ENCODE results near the gene MCCC2.
"Not testable (repeated sequence)": the region's sequence is repeated elsewhere in the genome, so short reads cannot be mapped to it uniquely, and the experiment has no call there.

MCCC2 gene

DNA sequence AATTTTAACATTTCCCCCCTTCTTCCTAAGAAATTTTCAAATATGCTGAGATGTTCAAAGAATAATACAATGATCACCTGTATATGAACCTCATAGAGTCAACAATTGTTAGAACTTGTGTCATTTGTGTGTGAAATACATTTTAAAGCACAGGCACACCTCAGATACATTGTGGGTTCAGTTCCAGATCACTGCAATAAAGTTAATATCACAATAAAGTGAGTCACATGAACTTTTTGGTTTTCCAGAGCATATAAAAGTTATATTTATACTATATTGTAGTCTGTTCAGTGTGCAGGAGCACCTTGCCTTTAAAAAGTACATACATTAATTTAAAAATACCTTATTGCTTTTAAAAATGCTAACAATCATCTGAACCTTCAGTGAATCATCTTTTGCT, 50.0 kb downstream of the MCCC2 start:
- Histone ChIP-seq H3K36me3 (ENCODE audit: control insufficient read depth, low read depth, low read length) (peaks cover 4% of the 10 kb centered on the region), H3K27ac (ENCODE audit: low read length) (no peak overlapping the region)

DNA sequence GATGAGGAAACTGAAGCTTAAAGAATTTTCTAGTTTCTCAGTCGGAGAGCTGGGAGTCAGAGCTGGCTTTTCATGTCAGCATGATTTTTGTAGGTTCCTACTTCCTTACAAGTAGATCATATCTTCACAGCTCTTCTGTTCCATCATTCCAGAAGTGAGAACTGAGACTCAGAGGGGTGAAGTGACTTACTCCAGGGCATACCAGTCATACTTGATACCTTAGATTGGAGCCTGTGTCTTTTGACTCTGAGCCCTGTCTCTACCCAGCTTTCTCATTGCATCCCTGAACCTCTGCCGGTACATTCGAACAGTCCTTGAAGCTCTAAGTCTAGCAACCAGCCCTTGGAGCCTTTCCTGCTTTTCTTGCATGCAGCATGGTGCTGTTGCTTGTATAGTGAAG, 53.3 kb downstream of the MCCC2 start:
- no peaks in the 10 kb centered on the region for H3K27me3 ChIP-seq (ENCODE audit: control insufficient read depth, insufficient read depth, low read length)
- H3K9me3 ChIP-seq (ENCODE audit: control insufficient read depth, low read depth, low read length) = no peaks in the 10 kb centered on the region
- no peaks in the 10 kb centered on the region for H3K4me1 ChIP-seq (ENCODE audit: control insufficient read depth, low read depth, low read length)
- H3K36me3 ChIP-seq (ENCODE audit: control insufficient read depth, low read depth, low read length) = peaks cover 4% of the 10 kb centered on the region
- no peak overlapping the region for H3K9ac ChIP-seq (ENCODE audit: low read length)
- no peak overlapping the region for H3K4me3 ChIP-seq (ENCODE audit: low read length)
- no peak overlapping the region for H3K27ac ChIP-seq (ENCODE audit: low read length)

More for the DNA sequence above, 50.0 kb downstream of the MCCC2 start:
- Histone ChIP-seq H3K4me3 (ENCODE audit: low read length) (no peak overlapping the region), H3K9ac (ENCODE audit: low read length) (no peak overlapping the region), H3K27me3 (ENCODE audit: control insufficient read depth, insufficient read depth, low read length) (no peaks in the 10 kb centered on the region), H3K4me1 (ENCODE audit: control insufficient read depth, low read depth, low read length) (no peaks in the 10 kb centered on the region), H3K9me3 (ENCODE audit: control insufficient read depth, low read depth, low read length) (no peaks in the 10 kb centered on the region)

DNA sequence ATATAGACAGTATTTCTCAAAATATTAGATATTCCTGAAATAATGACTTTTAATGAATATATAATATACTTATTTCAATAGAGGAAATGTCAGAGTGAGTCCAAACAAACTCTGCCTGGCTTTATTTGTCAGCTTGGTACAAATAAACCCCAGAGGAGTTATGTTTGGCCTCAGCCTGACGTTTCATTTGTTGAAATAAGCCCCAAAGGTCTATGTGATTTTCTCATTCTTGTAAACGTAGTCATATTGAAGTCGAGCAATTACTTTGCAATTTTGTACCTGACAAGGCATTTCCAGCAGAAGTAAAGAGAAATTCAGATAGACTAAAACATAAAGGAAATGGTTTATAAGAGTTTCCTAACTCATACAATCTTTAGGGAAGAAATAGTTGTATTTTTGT, 57.9 kb downstream of the MCCC2 start:
- H3K9ac ChIP-seq (ENCODE audit: low read length) = no peak overlapping the region
- no peaks in the 10 kb centered on the region for H3K4me1 ChIP-seq (ENCODE audit: control insufficient read depth, low read depth, low read length)
- H3K36me3 ChIP-seq (ENCODE audit: control insufficient read depth, low read depth, low read length) = peaks cover 6% of the 10 kb centered on the region
- H3K4me3 ChIP-seq (ENCODE audit: low read length) = no peak overlapping the region
- H3K27ac ChIP-seq (ENCODE audit: low read length) = no peak overlapping the region
- H3K27me3 ChIP-seq (ENCODE audit: control insufficient read depth, insufficient read depth, low read length) = no peaks in the 10 kb centered on the region
- H3K9me3 ChIP-seq (ENCODE audit: control insufficient read depth, low read depth, low read length) = no peaks in the 10 kb centered on the region

DNA sequence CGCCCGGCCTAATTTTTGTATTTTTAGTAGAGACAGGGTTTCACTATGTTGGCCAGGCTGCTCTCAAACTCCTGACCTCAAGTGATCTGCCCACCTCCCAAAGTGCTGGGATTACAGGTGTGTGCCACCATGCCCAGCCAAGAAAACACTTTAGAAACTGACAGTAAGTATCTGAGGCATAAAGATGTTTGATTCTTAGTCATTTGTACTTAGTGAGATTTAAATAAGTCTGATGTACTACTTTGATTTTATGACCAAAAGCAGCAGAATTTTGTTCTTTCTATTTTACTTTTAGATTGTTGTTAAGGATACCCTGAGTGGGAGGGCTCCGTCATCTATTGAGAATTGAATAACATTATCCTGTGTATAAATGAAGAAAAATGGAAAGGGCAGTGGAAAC, 63.8 kb downstream of the MCCC2 start:
- H3K27me3 ChIP-seq (ENCODE audit: control insufficient read depth, insufficient read depth, low read length); H3K4me1 ChIP-seq (ENCODE audit: control insufficient read depth, low read depth, low read length); H3K9me3 ChIP-seq (ENCODE audit: control insufficient read depth, low read depth, low read length); H3K36me3 ChIP-seq (ENCODE audit: control insufficient read depth, low read depth, low read length); H3K27ac ChIP-seq (ENCODE audit: low read length); H3K9ac ChIP-seq (ENCODE audit: low read length); H3K4me3 ChIP-seq (ENCODE audit: low read length): not testable (repeated sequence)

DNA sequence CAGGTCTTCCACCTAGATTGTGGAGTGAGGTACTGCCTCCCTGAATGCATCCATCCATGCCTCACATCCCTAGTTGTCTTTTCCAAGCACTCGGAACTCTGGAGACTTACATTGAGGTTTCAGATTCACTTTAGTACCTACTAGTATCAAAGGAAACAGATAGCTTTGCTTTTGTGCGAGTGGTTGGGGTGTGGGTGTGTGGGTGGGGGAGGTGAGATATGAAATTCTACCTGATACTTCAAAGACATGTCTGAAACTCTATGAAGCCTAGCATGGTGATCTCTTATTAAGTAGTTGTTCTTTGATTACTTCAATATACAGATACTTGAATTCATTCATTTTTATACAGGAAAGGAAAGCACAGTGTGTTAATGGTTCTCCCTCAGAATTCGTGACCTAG, 64.4 kb downstream of the MCCC2 start:
- no peak overlapping the region for H3K9ac ChIP-seq (ENCODE audit: low read length)
- no peak overlapping the region for H3K27ac ChIP-seq (ENCODE audit: low read length)
- peaks cover 3% of the 10 kb centered on the region for H3K36me3 ChIP-seq (ENCODE audit: control insufficient read depth, low read depth, low read length)
- H3K4me1 ChIP-seq (ENCODE audit: control insufficient read depth, low read depth, low read length) = no peaks in the 10 kb centered on the region
- no peaks in the 10 kb centered on the region for H3K27me3 ChIP-seq (ENCODE audit: control insufficient read depth, insufficient read depth, low read length)
- H3K9me3 ChIP-seq (ENCODE audit: control insufficient read depth, low read depth, low read length) = no peaks in the 10 kb centered on the region
- no peak overlapping the region for H3K4me3 ChIP-seq (ENCODE audit: low read length)

DNA sequence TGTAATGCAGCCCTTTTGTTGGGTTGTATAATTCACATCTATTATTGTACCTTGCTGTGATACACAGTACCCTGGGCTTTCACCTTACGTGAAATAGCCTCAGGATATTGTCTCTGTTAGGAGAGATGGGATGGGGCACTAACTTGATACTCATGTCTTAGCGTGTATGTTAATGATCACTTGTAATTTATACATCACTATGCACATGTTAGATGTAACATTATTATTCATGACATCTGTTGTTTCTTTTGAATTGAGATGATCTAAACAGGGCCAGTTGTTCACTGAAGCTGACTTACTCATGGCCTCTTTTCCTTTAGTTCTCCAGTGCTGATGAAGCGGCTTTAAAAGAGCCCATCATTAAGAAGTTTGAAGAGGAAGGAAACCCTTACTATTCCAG, 65.2 kb downstream of the MCCC2 start:
- Histone ChIP-seq H3K36me3 (ENCODE audit: control insufficient read depth, low read depth, low read length) (peaks cover 3% of the 10 kb centered on the region), H3K9me3 (ENCODE audit: control insufficient read depth, low read depth, low read length) (no peaks in the 10 kb centered on the region), H3K4me1 (ENCODE audit: control insufficient read depth, low read depth, low read length) (no peaks in the 10 kb centered on the region), H3K9ac (ENCODE audit: low read length) (no peak overlapping the region), H3K27me3 (ENCODE audit: control insufficient read depth, insufficient read depth, low read length) (no peaks in the 10 kb centered on the region), H3K4me3 (ENCODE audit: low read length) (no peak overlapping the region), H3K27ac (ENCODE audit: low read length) (no peak overlapping the region)

DNA sequence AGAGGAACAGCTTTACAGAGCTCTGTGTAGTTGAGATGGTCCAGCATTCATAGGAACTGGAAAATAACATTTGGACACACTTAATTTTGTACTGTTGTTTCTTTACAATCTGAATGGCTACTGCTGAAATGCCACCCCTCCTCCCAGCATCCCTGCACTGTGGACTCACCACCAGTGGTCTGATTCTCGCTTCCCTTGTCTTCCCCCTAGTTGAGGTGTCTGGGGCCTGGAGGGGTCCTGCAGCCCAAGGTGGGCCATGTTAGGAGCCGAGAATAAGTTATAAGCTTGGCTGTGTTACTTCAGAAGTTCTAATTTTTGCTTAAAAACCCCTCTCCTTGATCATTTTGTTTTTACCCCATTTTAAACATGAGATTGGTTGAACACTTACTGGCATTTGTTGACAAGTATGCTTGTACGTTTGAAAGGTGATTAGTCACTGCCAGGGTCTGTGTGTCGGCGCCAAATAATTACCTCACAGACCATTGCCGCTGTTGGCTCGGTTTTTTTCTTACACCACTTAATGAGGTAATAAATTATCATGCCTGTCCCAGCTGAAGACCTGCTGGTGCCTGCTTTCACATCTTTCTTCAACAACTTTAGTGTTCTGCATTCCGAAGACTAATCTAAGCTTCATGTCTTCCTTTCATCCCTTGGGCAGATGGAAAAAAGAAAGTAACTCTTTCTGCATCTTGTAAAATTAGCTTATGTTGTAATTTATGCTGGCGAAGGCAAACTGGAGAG, 65.8 kb downstream of the MCCC2 start:
- no peaks in the 10 kb centered on the region for H3K27me3 ChIP-seq (ENCODE audit: control insufficient read depth, insufficient read depth, low read length)
- H3K36me3 ChIP-seq (ENCODE audit: control insufficient read depth, low read depth, low read length) = peaks cover 3% of the 10 kb centered on the region
- H3K9me3 ChIP-seq (ENCODE audit: control insufficient read depth, low read depth, low read length) = no peaks in the 10 kb centered on the region
- no peaks in the 10 kb centered on the region for H3K4me1 ChIP-seq (ENCODE audit: control insufficient read depth, low read depth, low read length)
- no peak overlapping the region for H3K9ac ChIP-seq (ENCODE audit: low read length)
- no peak overlapping the region for H3K4me3 ChIP-seq (ENCODE audit: low read length)
- no peak overlapping the region for H3K27ac ChIP-seq (ENCODE audit: low read length)

DNA sequence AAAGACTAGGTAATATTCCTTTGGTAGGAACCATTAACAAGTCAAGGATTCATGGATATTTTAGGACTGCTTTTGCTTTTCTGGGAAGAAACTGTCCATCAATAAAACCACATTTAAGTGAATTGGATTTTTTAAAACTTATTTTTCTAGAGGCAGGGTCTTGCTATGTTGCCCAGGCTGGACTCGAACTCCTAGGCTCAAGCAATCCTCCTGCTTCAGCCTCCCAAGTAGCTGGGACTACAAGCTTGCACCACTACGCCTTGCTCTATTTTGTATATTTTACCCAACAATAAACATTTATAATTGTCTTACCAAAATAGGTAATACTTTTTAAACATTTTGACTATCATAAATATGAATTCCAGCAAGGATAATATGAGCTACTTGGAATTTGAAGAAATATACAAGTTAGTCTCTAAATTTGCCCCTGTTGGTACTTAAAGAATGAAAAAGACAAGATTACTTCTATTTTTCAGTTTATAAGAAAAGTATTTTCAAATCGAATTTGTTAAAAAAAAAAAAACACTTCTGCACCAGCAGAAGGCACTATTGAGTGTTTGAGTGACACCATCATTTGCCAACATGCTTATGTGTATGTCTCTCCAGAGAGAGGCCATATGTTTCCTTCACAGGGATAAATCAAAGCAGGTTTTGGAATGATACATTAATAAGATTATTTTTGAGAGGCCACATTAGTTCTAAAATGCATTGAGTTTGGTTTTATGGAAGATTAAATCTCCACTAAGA, 71.9 kb downstream of the MCCC2 start:
- no peak overlapping the region for H3K4me3 ChIP-seq (ENCODE audit: low read length)
- H3K9me3 ChIP-seq (ENCODE audit: control insufficient read depth, low read depth, low read length) = no peaks in the 10 kb centered on the region
- H3K27ac ChIP-seq (ENCODE audit: low read length) = no peak overlapping the region
- H3K27me3 ChIP-seq (ENCODE audit: control insufficient read depth, insufficient read depth, low read length) = no peaks in the 10 kb centered on the region
- no peaks in the 10 kb centered on the region for H3K4me1 ChIP-seq (ENCODE audit: control insufficient read depth, low read depth, low read length)
- no peak overlapping the region for H3K9ac ChIP-seq (ENCODE audit: low read length)
- no peaks in the 10 kb centered on the region for H3K36me3 ChIP-seq (ENCODE audit: control insufficient read depth, low read depth, low read length)

DNA sequence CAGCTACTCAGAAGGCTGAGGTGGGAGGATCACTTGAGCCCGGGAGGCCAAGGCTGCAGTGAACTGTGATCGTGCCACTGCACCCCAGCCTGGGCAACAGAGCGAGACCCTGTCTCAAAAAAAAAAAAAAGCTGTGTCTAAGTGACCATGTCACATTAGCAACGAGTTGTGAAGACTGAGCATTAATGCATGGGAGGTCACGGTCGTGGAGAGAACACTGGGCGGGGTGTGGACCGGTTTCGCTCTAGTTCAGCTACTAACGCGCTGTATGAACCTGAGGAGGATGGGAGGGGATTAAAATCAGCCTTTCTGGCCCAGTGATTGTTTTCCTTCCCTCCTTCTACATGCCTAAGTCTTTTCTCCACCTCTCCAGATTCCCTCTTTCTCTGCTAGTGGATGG, 75.2 kb downstream of the MCCC2 start:
- no peak overlapping the region for H3K9ac ChIP-seq (ENCODE audit: low read length)
- H3K36me3 ChIP-seq (ENCODE audit: control insufficient read depth, low read depth, low read length) = no peaks in the 10 kb centered on the region
- H3K4me1 ChIP-seq (ENCODE audit: control insufficient read depth, low read depth, low read length) = no peaks in the 10 kb centered on the region
- H3K27ac ChIP-seq (ENCODE audit: low read length) = no peak overlapping the region
- no peak overlapping the region for H3K4me3 ChIP-seq (ENCODE audit: low read length)
- H3K9me3 ChIP-seq (ENCODE audit: control insufficient read depth, low read depth, low read length) = no peaks in the 10 kb centered on the region
- no peaks in the 10 kb centered on the region for H3K27me3 ChIP-seq (ENCODE audit: control insufficient read depth, insufficient read depth, low read length)

DNA sequence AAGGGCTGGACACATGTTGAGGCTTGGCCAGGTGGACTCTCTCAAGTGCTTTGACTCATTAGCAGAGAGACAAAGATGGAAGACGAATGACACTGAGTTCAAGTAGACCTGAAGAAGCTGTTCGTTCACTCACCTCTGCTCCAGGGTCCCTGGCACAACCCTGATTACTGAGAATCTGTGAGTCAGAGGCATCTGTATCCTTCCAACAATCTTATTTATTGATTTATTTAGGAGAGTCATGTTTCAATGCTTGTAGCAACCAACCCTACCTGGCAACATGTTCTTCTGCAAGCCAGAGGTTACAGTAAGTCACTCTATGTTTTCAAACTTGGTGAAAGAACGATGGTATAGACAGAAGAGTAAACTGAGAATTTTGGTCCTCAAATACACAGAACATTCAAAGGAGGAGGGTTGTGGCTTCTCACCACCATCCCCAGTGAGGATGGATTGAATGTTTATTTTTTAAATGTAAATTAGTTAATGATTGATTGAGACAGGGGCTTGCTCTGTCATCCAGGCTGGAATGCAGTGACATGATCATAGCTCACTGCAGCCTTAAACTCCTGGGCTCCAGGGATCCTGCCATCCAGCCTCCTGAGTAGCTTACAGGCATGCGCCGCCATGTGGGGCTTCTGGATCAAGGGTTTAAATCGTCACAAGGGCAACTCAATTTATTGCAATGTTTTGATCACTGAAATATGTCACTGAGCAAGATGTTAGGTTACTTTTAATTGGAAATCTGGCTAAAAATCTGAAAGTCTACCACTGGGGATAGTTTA, 76.2 kb downstream of the MCCC2 start:
- no peak overlapping the region for H3K4me3 ChIP-seq (ENCODE audit: low read length)

DNA sequence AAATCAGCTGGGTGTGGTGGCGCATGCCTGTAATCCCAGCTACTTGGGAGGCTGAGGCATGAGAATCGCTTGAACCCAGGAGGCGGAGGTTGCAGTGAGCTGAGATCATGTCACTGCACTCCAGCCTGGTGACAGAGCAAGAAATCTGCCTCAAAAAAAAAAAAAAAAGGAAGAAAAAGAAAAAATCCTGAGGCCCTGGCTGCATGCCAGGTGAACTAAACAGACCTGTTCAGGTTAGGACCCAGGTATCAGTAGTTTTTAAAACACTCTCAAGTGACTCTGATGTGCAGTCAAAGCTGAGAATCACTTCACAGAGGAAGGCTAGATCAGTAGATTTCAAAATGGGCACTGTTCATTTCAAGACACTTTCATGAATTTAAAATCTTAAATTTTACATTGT, 77.5 kb downstream of the MCCC2 start:
- H3K4me1 ChIP-seq (ENCODE audit: control insufficient read depth, low read depth, low read length); H3K9me3 ChIP-seq (ENCODE audit: control insufficient read depth, low read depth, low read length); H3K27me3 ChIP-seq (ENCODE audit: control insufficient read depth, insufficient read depth, low read length); H3K36me3 ChIP-seq (ENCODE audit: control insufficient read depth, low read depth, low read length); H3K9ac ChIP-seq (ENCODE audit: low read length); H3K27ac ChIP-seq (ENCODE audit: low read length); H3K4me3 ChIP-seq (ENCODE audit: low read length): not testable (repeated sequence)

More for the DNA sequence above, 76.2 kb downstream of the MCCC2 start:
- H3K4me1 ChIP-seq (ENCODE audit: control insufficient read depth, low read depth, low read length) = no peaks in the 10 kb centered on the region
- no peaks in the 10 kb centered on the region for H3K36me3 ChIP-seq (ENCODE audit: control insufficient read depth, low read depth, low read length)
- no peak overlapping the region for H3K27ac ChIP-seq (ENCODE audit: low read length)
- no peaks in the 10 kb centered on the region for H3K27me3 ChIP-seq (ENCODE audit: control insufficient read depth, insufficient read depth, low read length)
- no peak overlapping the region for H3K9ac ChIP-seq (ENCODE audit: low read length)
- H3K9me3 ChIP-seq (ENCODE audit: control insufficient read depth, low read depth, low read length) = no peaks in the 10 kb centered on the region

Data from iPS-18a (cell line).